Measurements from ENCODE around the gene HS3ST2. TPM values are rescaled to one million over a fixed set of nuclear protein-coding genes. Genes with fewer than 3 reads are reported as not detected.

The HS3ST2 gene
- total and polyA plus RNA-seq, 4 experiments from 2014 or later: 0.47 to 0.70 TPM; not detected in 2

- Mint-ChIP-seq H3K36me3 (no peaks in the 10 kb centered on the region), H3K27me3 (peaks cover 2 to 3% of the 10 kb centered on the region in 2 donors), H3K9me3 (no peaks in the 10 kb centered on the region), H3K4me1 (peaks cover 0 to 6% (median 0%) of the 10 kb centered on the region in 4 donors), H3K4me3 (no peak overlapping the region), H3K27ac (no peak overlapping the region)
- no peaks in the 10 kb centered on the region for H3K4me1 ChIP-seq (ENCODE audit: insufficient read depth, low read length)
- H3K27ac ChIP-seq (ENCODE audit: low read depth, low read length): no peak overlapping the region
- no peaks in the 10 kb centered on the region for H3K9me3 ChIP-seq (ENCODE audit: control insufficient read depth in 1 of 2, low read length in 2 of 2)
- ChIA-PET CTCF (ENCODE audit: partially characterized antibody) (no interaction called here), POLR2A (ENCODE audit: partially characterized antibody) (no interaction called here)
- intact Hi-C loops (cut with micrococcal nuclease): no loop called here
- H3K4me3 ChIP-seq (ENCODE audit: low read length in 2 of 2): no peak overlapping the region
- DNase-seq: no peak
- no peaks in the 10 kb centered on the region for H3K27me3 ChIP-seq (ENCODE audit: insufficient read depth, low read length)
- no peaks in the 10 kb centered on the region for H3K36me3 ChIP-seq (ENCODE audit: insufficient read depth, low read length)
These were observed 31.6 kb upstream of the HS3ST2 start for GRCh38 chr16:22782314-22782713.

- no peak for DNase-seq
- POLR2A ChIA-PET (ENCODE audit: partially characterized antibody): no interaction called here
- no peaks in the 10 kb centered on the region for H3K9me3 ChIP-seq (ENCODE audit: control insufficient read depth in 1 of 2, low read length in 2 of 2)
- H3K4me1 ChIP-seq (ENCODE audit: insufficient read depth, low read length): no peaks in the 10 kb centered on the region
- H3K4me3 Mint-ChIP-seq: no peak overlapping the region
- H3K4me3 ChIP-seq (ENCODE audit: low read length in 2 of 2): no peak overlapping the region
- no peak overlapping the region for H3K27ac Mint-ChIP-seq
- no peaks in the 10 kb centered on the region for H3K9me3 Mint-ChIP-seq
- CTCF ChIA-PET (ENCODE audit: partially characterized antibody): no interaction called here
- H3K27ac ChIP-seq (ENCODE audit: low read depth, low read length): no peak overlapping the region
- H3K27me3 ChIP-seq (ENCODE audit: insufficient read depth, low read length): no peaks in the 10 kb centered on the region
- no peaks in the 10 kb centered on the region for H3K36me3 ChIP-seq (ENCODE audit: insufficient read depth, low read length)
- peaks cover 0 to 6% (median 0%) of the 10 kb centered on the region in 4 donors for H3K4me1 Mint-ChIP-seq
- H3K27me3 Mint-ChIP-seq: peaks cover 2 to 6% of the 10 kb centered on the region in 2 donors
- no peaks in the 10 kb centered on the region for H3K36me3 Mint-ChIP-seq
- intact Hi-C loops (cut with micrococcal nuclease): no loop called here
These were observed 29.2 kb upstream of the HS3ST2 start for GRCh38 chr16:22784690-22785214.

- Mint-ChIP-seq H3K9me3 (no peaks in the 10 kb centered on the region), H3K4me1 (peaks cover 0 to 6% (median 0%) of the 10 kb centered on the region in 4 donors), H3K27me3 (peaks cover 3 to 6% of the 10 kb centered on the region in 2 donors), H3K4me3 (no peak overlapping the region), H3K36me3 (no peaks in the 10 kb centered on the region), H3K27ac (no peak overlapping the region)
- no peaks in the 10 kb centered on the region for H3K9me3 ChIP-seq (ENCODE audit: control insufficient read depth in 1 of 2, low read length in 2 of 2)
- H3K4me3 ChIP-seq (ENCODE audit: low read length in 2 of 2): no peak overlapping the region
- no peak for DNase-seq
- intact Hi-C loops (cut with micrococcal nuclease): no loop called here
- H3K4me1 ChIP-seq (ENCODE audit: insufficient read depth, low read length): no peaks in the 10 kb centered on the region
- ChIA-PET POLR2A (ENCODE audit: partially characterized antibody) (no interaction called here), CTCF (ENCODE audit: partially characterized antibody) (no interaction called here)
- peaks cover 5% of the 10 kb centered on the region for H3K27me3 ChIP-seq (ENCODE audit: insufficient read depth, low read length)
- no peak overlapping the region for H3K27ac ChIP-seq (ENCODE audit: low read depth, low read length)
- no peaks in the 10 kb centered on the region for H3K36me3 ChIP-seq (ENCODE audit: insufficient read depth, low read length)
These were observed 28.4 kb upstream of the HS3ST2 start for GRCh38 chr16:22785552-22785951.

GRCh38 chr16:22786284-22786683 lies 27.7 kb upstream of the HS3ST2 start:
- no peaks in the 10 kb centered on the region for H3K4me1 ChIP-seq (ENCODE audit: insufficient read depth, low read length)
- Mint-ChIP-seq H3K4me3 (no peak overlapping the region), H3K27me3 (peaks cover 6 to 7% of the 10 kb centered on the region in 2 donors), H3K4me1 (peaks cover 0 to 6% (median 0%) of the 10 kb centered on the region in 4 donors), H3K36me3 (no peaks in the 10 kb centered on the region), H3K27ac (no peak overlapping the region), H3K9me3 (no peaks in the 10 kb centered on the region)
- no peak overlapping the region for H3K4me3 ChIP-seq (ENCODE audit: low read length in 2 of 2)
- ChIA-PET POLR2A (ENCODE audit: partially characterized antibody) (no interaction called here), CTCF (ENCODE audit: partially characterized antibody) (no interaction called here)
- H3K9me3 ChIP-seq (ENCODE audit: control insufficient read depth in 1 of 2, low read length in 2 of 2): no peaks in the 10 kb centered on the region
- intact Hi-C loops (cut with micrococcal nuclease): no loop called here
- H3K27ac ChIP-seq (ENCODE audit: low read depth, low read length): no peak overlapping the region
- H3K27me3 ChIP-seq (ENCODE audit: insufficient read depth, low read length): peaks cover 6% of the 10 kb centered on the region
- no peak for DNase-seq
- H3K36me3 ChIP-seq (ENCODE audit: insufficient read depth, low read length): no peaks in the 10 kb centered on the region

GRCh38 chr16:22786691-22787090 lies 27.3 kb upstream of the HS3ST2 start:
- H3K9me3 ChIP-seq (ENCODE audit: control insufficient read depth in 1 of 2, low read length in 2 of 2): no peaks in the 10 kb centered on the region
- H3K36me3 ChIP-seq (ENCODE audit: insufficient read depth, low read length): no peaks in the 10 kb centered on the region
- ChIA-PET POLR2A (ENCODE audit: partially characterized antibody) (no interaction called here), CTCF (ENCODE audit: partially characterized antibody) (no interaction called here)
- H3K27ac Mint-ChIP-seq: no peak overlapping the region
- H3K4me3 ChIP-seq (ENCODE audit: low read length in 2 of 2): no peak overlapping the region
- H3K27ac ChIP-seq (ENCODE audit: low read depth, low read length): no peak overlapping the region
- no peaks in the 10 kb centered on the region for H3K4me1 ChIP-seq (ENCODE audit: insufficient read depth, low read length)
- DNase-seq: no peak
- H3K27me3 Mint-ChIP-seq: peaks cover 6 to 8% of the 10 kb centered on the region in 2 donors
- intact Hi-C loops (cut with micrococcal nuclease): no loop called here
- H3K36me3 Mint-ChIP-seq: no peaks in the 10 kb centered on the region
- H3K4me1 Mint-ChIP-seq: peaks cover 0 to 6% (median 0%) of the 10 kb centered on the region in 4 donors
- H3K4me3 Mint-ChIP-seq: no peak overlapping the region
- H3K27me3 ChIP-seq (ENCODE audit: insufficient read depth, low read length): peaks cover 6% of the 10 kb centered on the region
- no peaks in the 10 kb centered on the region for H3K9me3 Mint-ChIP-seq

GRCh38 chr16:22787466-22788192 lies 26.3 kb upstream of the HS3ST2 start:
- CTCF ChIA-PET (ENCODE audit: partially characterized antibody): no interaction called here
- H3K27ac Mint-ChIP-seq: no peak overlapping the region
- no peak overlapping the region for H3K4me3 Mint-ChIP-seq

DNA sequence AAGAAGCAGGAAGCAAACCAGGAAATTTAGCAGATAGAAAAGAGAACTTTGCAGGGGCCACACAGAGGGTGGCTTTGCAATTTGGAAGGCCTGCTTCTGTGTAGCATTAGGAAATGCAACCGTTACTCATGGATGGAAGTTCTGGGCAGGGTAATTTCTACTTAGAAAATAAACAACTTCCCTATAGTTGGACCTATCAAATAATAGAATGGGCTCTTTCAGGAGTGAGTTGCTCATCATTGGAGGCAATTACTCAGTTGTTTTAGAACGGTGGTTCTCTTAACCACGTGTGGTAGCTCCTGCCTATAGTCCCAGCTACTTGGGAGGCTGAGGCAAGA lies 25.8 kb upstream of the HS3ST2 start:
- intact Hi-C loops (cut with micrococcal nuclease): no loop called here
- peaks cover 0 to 4% (median 0%) of the 10 kb centered on the region in 8 donors for H3K9me3 Mint-ChIP-seq
- POLR2A ChIA-PET (ENCODE audit: partially characterized antibody): no interaction called here
- no peak for DNase-seq
- Histone ChIP-seq H3K27me3 (ENCODE audit: insufficient read depth, low read length) (peaks cover 6% of the 10 kb centered on the region), H3K36me3 (ENCODE audit: insufficient read depth, low read length) (no peaks in the 10 kb centered on the region), H3K9me3 (ENCODE audit: control insufficient read depth in 1 of 2, low read length in 2 of 2) (no peaks in the 10 kb centered on the region), H3K27ac (ENCODE audit: low read depth, low read length) (no peak overlapping the region), H3K4me3 (ENCODE audit: low read length in 2 of 2) (no peak overlapping the region), H3K4me1 (ENCODE audit: insufficient read depth, low read length) (no peaks in the 10 kb centered on the region)
- CTCF ChIA-PET (ENCODE audit: partially characterized antibody): no interaction called here
- H3K36me3 Mint-ChIP-seq: no peaks in the 10 kb centered on the region
- no peak overlapping the region for H3K4me3 Mint-ChIP-seq
- peaks cover 10 to 11% of the 10 kb centered on the region in 2 donors for H3K27me3 Mint-ChIP-seq
- H3K27ac Mint-ChIP-seq: no peak overlapping the region
- peaks cover 0 to 6% (median 0%) of the 10 kb centered on the region in 4 donors for H3K4me1 Mint-ChIP-seq

More at GRCh38 chr16:22787466-22788192, 26.3 kb upstream of the HS3ST2 start:
- Mint-ChIP-seq H3K4me1 (peaks cover 0 to 6% (median 0%) of the 10 kb centered on the region in 4 donors), H3K9me3 (peaks cover 0 to 4% (median 0%) of the 10 kb centered on the region in 8 donors), H3K27me3 (peaks cover 10 to 11% of the 10 kb centered on the region in 2 donors), H3K36me3 (no peaks in the 10 kb centered on the region)
- no peaks in the 10 kb centered on the region for H3K36me3 ChIP-seq (ENCODE audit: insufficient read depth, low read length)
- POLR2A ChIA-PET (ENCODE audit: partially characterized antibody): no interaction called here
- H3K9me3 ChIP-seq (ENCODE audit: control insufficient read depth in 1 of 2, low read length in 2 of 2): no peaks in the 10 kb centered on the region
- H3K27ac ChIP-seq (ENCODE audit: low read depth, low read length): no peak overlapping the region
- H3K4me1 ChIP-seq (ENCODE audit: insufficient read depth, low read length): no peaks in the 10 kb centered on the region
- no peak for DNase-seq
- intact Hi-C loops (cut with micrococcal nuclease): no loop called here
- H3K4me3 ChIP-seq (ENCODE audit: low read length in 2 of 2): no peak overlapping the region
- peaks cover 6% of the 10 kb centered on the region for H3K27me3 ChIP-seq (ENCODE audit: insufficient read depth, low read length)

Measured in CD4-positive, alpha-beta memory T cell (primary cell).